ENCODE results near the gene TGIF1. TPM values are rescaled to one million over a fixed set of nuclear protein-coding genes. Genes with fewer than 3 reads are reported as not detected.

TGIF1 gene
- total RNA-seq, 4 donors from 2014 or later, result 33.8 to 90.8 (median 47.0) TPM

DNA sequence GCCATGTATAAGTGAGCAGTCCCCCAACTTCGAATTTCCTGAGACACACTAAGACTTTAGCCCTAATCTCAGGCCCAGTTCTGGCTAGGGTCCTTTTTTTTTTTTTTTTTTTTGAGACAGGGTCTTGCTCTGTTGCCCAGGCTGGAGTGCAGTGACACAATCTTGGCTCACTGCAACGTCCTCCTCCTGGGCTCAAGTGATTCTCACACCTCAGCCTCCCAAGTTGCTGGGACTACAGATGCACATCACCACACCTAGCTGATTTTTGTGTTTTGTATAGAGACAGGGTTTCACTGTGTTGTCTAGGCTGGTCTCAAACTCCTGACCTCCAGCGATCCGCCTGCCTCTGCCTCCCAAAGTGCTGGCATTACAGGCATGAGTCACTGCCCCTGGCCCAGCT lies 23.9 kb upstream of the TGIF1 start:
- Histone ChIP-seq H3K27me3 (no peaks in the 10 kb centered on the region), H3K9me3 (no peaks in the 10 kb centered on the region), H3K4me3 (no peak overlapping the region), H3K27ac (no peak overlapping the region), H3K36me3 (no peaks in the 10 kb centered on the region), H3K4me1 (no peaks in the 10 kb centered on the region)
- ATAC-seq, result no peak
- no peak for DNase-seq
- intact Hi-C loops (cut with DNase I; ENCODE audit: low total_unique reads), result no loop called here
- in situ Hi-C loops (cut with MboI; ENCODE audit: low sequenced_read_pairs in 4 of 4), result no loop called here
- TF ChIP-seq, protein P1, sequence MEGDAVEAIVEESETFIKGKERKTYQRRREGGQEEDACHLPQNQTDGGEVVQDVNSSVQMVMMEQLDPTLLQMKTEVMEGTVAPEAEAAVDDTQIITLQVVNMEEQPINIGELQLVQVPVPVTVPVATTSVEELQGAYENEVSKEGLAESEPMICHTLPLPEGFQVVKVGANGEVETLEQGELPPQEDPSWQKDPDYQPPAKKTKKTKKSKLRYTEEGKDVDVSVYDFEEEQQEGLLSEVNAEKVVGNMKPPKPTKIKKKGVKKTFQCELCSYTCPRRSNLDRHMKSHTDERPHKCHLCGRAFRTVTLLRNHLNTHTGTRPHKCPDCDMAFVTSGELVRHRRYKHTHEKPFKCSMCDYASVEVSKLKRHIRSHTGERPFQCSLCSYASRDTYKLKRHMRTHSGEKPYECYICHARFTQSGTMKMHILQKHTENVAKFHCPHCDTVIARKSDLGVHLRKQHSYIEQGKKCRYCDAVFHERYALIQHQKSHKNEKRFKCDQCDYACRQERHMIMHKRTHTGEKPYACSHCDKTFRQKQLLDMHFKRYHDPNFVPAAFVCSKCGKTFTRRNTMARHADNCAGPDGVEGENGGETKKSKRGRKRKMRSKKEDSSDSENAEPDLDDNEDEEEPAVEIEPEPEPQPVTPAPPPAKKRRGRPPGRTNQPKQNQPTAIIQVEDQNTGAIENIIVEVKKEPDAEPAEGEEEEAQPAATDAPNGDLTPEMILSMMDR (IDR thresholded peaks at IDR 0.05 in 4 of 5, conservative IDR thresholded peaks at IDR 0.05 in 1 of 5), result no peak

DNA sequence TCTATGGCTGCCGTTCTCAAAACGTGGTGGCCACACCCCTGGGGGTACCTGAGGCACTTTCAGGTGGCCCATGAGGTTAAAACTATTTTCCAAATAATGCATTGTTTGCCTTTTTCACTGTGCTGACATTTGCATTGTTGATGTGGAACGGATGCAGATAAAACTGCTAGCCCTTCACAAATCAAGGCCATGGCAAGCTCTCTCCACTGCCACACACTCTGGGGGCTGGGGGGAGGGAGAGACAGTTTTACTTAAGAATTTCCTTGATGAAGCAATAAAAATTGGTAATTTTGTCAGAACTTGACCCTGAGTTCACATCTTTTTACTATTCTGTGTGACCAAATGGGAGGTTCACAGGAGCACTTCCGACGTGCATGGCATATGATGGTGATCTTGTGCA lies 22.0 kb upstream of the TGIF1 start:
- intact Hi-C loops (cut with DNase I; ENCODE audit: low total_unique reads), result no loop called here
- ATAC-seq (no peak), DNase-seq (no peak)
- Histone ChIP-seq H3K27ac (no peak overlapping the region), H3K9me3 (no peaks in the 10 kb centered on the region), H3K4me3 (no peak overlapping the region), H3K4me1 (no peaks in the 10 kb centered on the region), H3K27me3 (no peaks in the 10 kb centered on the region), H3K36me3 (no peaks in the 10 kb centered on the region)
- TF ChIP-seq, protein P1 (IDR thresholded peaks at IDR 0.05 in 4 of 5, conservative IDR thresholded peaks at IDR 0.05 in 1 of 5), result no peak
- no peak for TF ChIP-seq POLR2A (IDR thresholded peaks at IDR 0.05)
- in situ Hi-C loops (cut with MboI; ENCODE audit: low sequenced_read_pairs in 4 of 4), result no loop called here

DNA sequence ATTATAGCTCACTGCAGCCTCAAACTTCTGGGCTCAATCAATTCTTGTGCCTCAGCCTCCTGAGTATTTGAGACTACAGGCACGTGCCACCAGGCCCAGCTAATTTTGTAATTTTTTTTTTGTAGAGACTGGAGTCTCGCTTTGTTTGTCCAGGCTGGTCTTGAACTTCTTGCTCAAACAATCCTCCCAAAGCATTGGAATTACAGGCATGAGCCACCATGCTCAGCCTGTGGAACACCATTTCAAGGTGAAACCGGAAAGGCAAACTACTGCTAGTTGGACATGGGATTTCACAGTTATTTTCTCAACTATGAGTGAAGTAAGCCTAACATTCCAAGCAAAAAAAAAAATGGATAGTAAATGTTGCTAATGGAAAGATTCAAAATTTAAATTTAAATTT lies 20.9 kb upstream of the TGIF1 start:
- TF ChIP-seq, protein P1 (IDR thresholded peaks at IDR 0.05 in 4 of 5, conservative IDR thresholded peaks at IDR 0.05 in 1 of 5), result no peak
- no peak for TF ChIP-seq POLR2A (IDR thresholded peaks at IDR 0.05)
- intact Hi-C loops (cut with DNase I; ENCODE audit: low total_unique reads), result no loop called here
- DNase-seq, result no peak
- Histone ChIP-seq H3K4me1 (no peaks in the 10 kb centered on the region), H3K27me3 (no peaks in the 10 kb centered on the region), H3K4me3 (no peak overlapping the region), H3K27ac (no peak overlapping the region), H3K9me3 (no peaks in the 10 kb centered on the region), H3K36me3 (no peaks in the 10 kb centered on the region)
- in situ Hi-C loops (cut with MboI; ENCODE audit: low sequenced_read_pairs in 4 of 4), result no loop called here
- no peak for ATAC-seq

DNA sequence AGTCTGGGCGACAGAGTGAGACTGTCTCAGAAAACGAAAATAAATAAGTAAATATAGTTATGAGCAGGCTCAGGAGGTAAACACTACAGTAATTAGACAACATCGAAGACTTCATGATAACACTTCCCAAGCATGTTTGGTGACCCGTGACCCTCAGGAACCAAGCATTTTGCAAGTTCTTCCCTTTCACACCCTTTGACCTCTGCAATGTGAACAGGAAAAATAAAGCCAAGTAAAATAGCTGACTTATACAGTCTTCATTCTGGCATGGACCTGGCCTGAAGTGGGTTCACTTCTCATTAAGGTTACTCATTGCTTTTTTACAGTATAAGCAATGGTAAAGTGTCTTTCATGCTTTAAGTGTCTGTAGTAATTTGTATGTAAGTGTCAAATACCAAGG lies 15.3 kb upstream of the TGIF1 start:
- no peaks in the 10 kb centered on the region for H3K4me1 ChIP-seq
- TF ChIP-seq POLR2A (IDR thresholded peaks at IDR 0.05), result no peak
- TF ChIP-seq, protein P1 (IDR thresholded peaks at IDR 0.05 in 4 of 5, conservative IDR thresholded peaks at IDR 0.05 in 1 of 5), result no peak
- DNase-seq, result no peak
- in situ Hi-C loops (cut with MboI; ENCODE audit: low sequenced_read_pairs in 4 of 4) (no loop called here), intact Hi-C loops (cut with DNase I; ENCODE audit: low total_unique reads) (no loop called here)
- H3K9me3 ChIP-seq, result no peaks in the 10 kb centered on the region
- H3K27me3 ChIP-seq, result no peaks in the 10 kb centered on the region
- H3K4me3 ChIP-seq, result no peak overlapping the region
- no peaks in the 10 kb centered on the region for H3K36me3 ChIP-seq
- H3K27ac ChIP-seq, result no peak overlapping the region
- no peak for ATAC-seq

DNA sequence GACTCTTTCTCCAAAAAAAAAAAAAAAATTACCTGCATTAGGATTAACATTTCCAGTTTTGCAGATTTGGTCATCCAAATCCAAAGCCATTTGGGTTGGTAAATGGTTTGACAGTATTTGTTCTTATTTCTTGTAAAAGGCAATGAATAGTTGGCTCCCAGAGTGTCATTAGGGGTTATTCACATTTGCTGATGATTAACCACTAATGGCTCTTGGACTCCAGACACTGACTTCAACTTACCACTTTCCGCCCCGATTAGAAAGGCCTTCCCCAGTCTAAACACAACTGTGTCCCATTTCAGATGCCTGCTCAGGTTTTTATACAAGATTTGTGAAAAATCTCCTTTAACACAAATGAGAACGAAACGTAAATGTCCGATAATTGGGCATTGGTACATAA lies 9.6 kb upstream of the TGIF1 start:
- no peak overlapping the region for H3K4me3 ChIP-seq
- in situ Hi-C loops (cut with MboI; ENCODE audit: low sequenced_read_pairs in 4 of 4) (loop anchor here in 2 of 4 donors (10.0 kb wide), 3 partner anchors 154 to 224 kb away; no protein-coding TSS in a partner anchor), intact Hi-C loops (cut with DNase I; ENCODE audit: low total_unique reads) (loop anchor here (10.0 kb wide), 1 partner anchor 786 kb away; the partner anchor contains the start of gene SMCHD1)
- no peak overlapping the region for H3K27ac ChIP-seq
- H3K27me3 ChIP-seq, result no peaks in the 10 kb centered on the region
- TF ChIP-seq, protein P1 (IDR thresholded peaks at IDR 0.05 in 4 of 5, conservative IDR thresholded peaks at IDR 0.05 in 1 of 5), result no peak
- no peak for TF ChIP-seq POLR2A (IDR thresholded peaks at IDR 0.05)
- H3K4me1 ChIP-seq, result no peaks in the 10 kb centered on the region
- ATAC-seq (no peak), DNase-seq (no peak)
- no peaks in the 10 kb centered on the region for H3K36me3 ChIP-seq
- H3K9me3 ChIP-seq, result no peaks in the 10 kb centered on the region

Measured in gastrocnemius medialis (tissue), 4 donors.